Immature natural killer cell (primary cell): ENCODE measurements around the gene GCSAML. TPM values are rescaled to one million over a fixed set of nuclear protein-coding genes. Genes with fewer than 3 reads are reported as not detected.
"Not testable (repeated sequence)": the region's sequence is repeated elsewhere in the genome, so short reads cannot be mapped to it uniquely, and the experiment has no call there.

Source experiments
- DNase-seq, 3 donors: peaks; one replicate each; pipeline ENCODE4 v3.0.0; 2022; ENCODE audit warnings: mixed read lengths in 1 of 3
- H3K27ac Mint-ChIP-seq, 6 donors: one replicate each; pipeline ENCODE4 v1.8.0; 2020; ENCODE audit warnings: mixed read lengths in 6 of 6, mild to moderate bottlenecking in 5 of 6, inconsistent platforms in 4 of 6, moderate library complexity in 3 of 6
- H3K27me3 Mint-ChIP-seq, 3 donors: one replicate each; pipeline ENCODE4 v1.8.0; 2020 to 2021; ENCODE audit warnings: low read depth in 3 of 3, mild to moderate bottlenecking in 3 of 3, mixed read lengths in 3 of 3, moderate library complexity in 3 of 3, inconsistent platforms in 1 of 3
- H3K36me3 Mint-ChIP-seq, 3 donors: one replicate each; pipeline ENCODE4 v1.8.0; 2020; ENCODE audit warnings: mixed read lengths in 3 of 3, inconsistent platforms in 2 of 3, mild to moderate bottlenecking in 2 of 3
- H3K4me1 Mint-ChIP-seq, 2 donors: one replicate each; pipeline ENCODE4 v1.8.0; 2020; ENCODE audit warnings: inconsistent platforms in 2 of 2, mild to moderate bottlenecking in 2 of 2, mixed read lengths in 2 of 2, moderate library complexity in 1 of 2
- H3K4me3 Mint-ChIP-seq, 5 donors: one replicate each; pipeline ENCODE4 v1.8.0; 2020; ENCODE audit warnings: mild to moderate bottlenecking in 5 of 5, mixed read lengths in 5 of 5, inconsistent platforms in 3 of 5, moderate library complexity in 3 of 5
- H3K9me3 Mint-ChIP-seq, 6 donors: one replicate each; pipeline ENCODE4 v1.8.0; 2020; ENCODE audit warnings: mild to moderate bottlenecking in 6 of 6, mixed read lengths in 6 of 6, inconsistent platforms in 4 of 6, moderate library complexity in 3 of 6
- polyA plus RNA-seq, 3 donors: library from polyadenylated mRNA; unstranded; fragments of 300-500 nt; fragmentation: Illumina TruSeq; gene quantifications; one replicate each; pipeline ENCODE4 v1.2.3, GENCODE V29; 2021

Gene GCSAML
- under 1 TPM in 2 of 3 donors, not detected in 1; 0.07 to 0.32 TPM for polyA plus RNA-seq

DNA sequence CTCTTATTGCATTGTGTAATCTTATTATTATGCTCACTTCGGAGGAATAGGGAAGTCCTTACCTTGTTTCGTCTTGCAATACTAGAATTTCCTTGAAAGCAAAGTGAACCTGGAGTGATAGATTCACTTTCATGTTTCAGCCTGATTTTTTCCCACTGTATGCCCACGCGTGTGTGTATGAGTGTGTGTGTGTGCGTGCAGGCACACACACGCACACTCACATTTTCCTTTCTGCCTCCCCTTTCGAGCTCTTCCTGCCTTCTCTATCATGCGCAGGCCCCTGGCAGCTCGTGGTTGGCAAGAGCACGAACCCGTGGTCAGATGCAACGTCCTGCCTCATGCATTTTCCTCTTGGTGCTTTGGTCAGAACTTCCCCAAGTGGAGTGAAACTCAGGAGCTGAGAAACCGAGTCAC lies at the start of gene GCSAML:
GCSAML (plus strand) TSS at position 366 of the 414 bp plus-strand sequence. CDS start 58 bp downstream, outside the sequence.
- H3K27ac Mint-ChIP-seq: peak within 1 kb of the TSS in 1 of 6 donors; percentile 3
- no peaks in the 10 kb centered on the region for H3K9me3 Mint-ChIP-seq
- no peaks in the 10 kb centered on the region for H3K36me3 Mint-ChIP-seq
- peak within 1 kb of the TSS in 4 of 5 donors; percentile 34 to 64 (median 62) for H3K4me3 Mint-ChIP-seq
- peaks cover 0 to 2% (median 0%) of the 10 kb centered on the region in 3 donors for H3K27me3 Mint-ChIP-seq
- no peak for DNase-seq
- peaks cover 11 to 16% of the 10 kb centered on the region in 2 donors for H3K4me1 Mint-ChIP-seq

DNA sequence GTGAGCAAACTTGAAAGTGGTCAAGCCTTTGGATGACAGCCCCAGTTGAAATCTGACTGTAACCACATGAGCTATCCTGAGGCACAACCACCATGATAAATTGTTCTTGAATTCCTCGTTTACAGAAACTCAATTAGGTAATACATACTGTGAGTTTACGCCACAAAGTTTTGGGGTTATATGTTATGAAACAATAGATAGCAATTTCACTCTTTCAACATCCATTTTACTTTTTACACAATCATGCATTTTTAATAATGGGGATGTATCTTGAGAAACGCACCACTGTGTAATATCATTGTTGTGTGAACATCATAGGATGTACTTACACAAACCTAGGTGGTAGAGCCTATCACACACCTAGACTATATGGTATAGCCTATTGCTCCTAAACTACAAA lies 48.1 kb upstream of the GCSAML start:
- DNase-seq: no peak
- Mint-ChIP-seq H3K27ac (no peak overlapping the region), H3K9me3 (no peaks in the 10 kb centered on the region), H3K27me3 (peaks cover 0 to 6% (median 0%) of the 10 kb centered on the region in 3 donors), H3K36me3 (no peaks in the 10 kb centered on the region), H3K4me3 (no peak overlapping the region), H3K4me1 (no peaks in the 10 kb centered on the region)

DNA sequence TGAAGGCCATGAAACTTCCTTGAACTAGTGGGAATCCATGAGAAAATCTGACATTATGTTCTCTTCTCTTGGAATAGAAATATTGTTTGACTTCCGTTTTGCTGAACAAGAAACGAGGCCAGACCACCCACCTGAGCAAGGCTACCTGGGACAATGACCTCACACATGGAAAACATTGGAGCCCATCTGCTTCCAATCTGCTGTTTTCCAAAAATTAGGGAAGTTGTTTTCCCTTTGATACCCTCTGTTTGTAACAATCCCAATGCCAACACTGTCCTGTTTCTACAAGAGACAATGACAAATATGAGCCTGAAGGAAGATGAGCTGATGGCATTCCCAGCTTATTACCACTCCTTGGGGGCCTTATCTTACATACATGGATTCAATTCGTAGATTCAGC lies 42.1 kb upstream of the GCSAML start:
- no peaks in the 10 kb centered on the region for H3K36me3 Mint-ChIP-seq
- H3K27ac Mint-ChIP-seq: no peak overlapping the region
- no peak overlapping the region for H3K4me3 Mint-ChIP-seq
- peaks cover 0 to 13% (median 3%) of the 10 kb centered on the region in 3 donors for H3K27me3 Mint-ChIP-seq
- DNase-seq: no peak
- H3K9me3 Mint-ChIP-seq: peaks cover 0 to 15% (median 2%) of the 10 kb centered on the region in 6 donors
- H3K4me1 Mint-ChIP-seq: no peaks in the 10 kb centered on the region

DNA sequence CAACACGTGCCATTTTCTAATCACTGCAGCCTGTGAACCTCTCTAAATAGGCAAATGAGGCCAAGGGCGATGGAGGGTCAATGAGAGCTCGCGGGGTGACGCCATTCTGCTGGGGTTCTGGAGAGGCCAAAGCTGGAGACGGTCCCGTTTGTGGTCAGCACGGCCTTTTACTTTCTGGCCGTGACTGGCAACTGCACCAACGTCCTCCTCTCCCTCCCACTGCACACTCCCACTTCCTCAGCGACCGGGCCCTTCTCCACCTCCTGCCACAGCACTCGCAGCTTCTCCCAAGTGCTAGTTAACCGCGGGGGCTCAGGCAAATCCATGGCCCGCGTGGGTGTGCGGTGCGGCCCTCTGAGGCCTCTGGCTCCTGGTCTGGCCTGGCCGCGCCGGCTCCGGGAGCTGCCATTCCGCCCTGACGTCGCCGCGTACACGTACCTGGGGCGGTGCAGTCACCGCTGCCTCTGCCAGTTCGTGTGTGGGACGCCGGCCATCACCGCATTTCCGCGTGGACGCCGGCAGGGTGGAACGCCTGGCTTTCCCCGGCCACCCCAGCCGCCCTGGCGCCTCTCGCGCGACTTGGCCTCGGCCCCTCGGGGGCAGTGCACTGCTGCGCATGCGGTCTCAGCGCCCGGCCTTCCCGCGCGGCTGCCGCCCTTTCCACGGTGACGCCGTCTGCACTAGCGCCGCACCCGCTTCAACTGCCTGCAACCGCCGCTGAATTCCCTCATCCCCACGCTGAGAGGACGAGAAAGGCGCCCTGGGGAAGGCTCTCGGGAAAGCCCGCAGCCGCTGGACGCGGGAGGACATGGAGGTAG lies 30.9 kb upstream of the GCSAML start:
- Mint-ChIP-seq H3K36me3 (peaks cover 0 to 3% (median 0%) of the 10 kb centered on the region in 3 donors), H3K4me1 (peaks cover 4 to 14% of the 10 kb centered on the region in 2 donors), H3K9me3 (peaks cover 0 to 5% (median 2%) of the 10 kb centered on the region in 6 donors), H3K4me3 (peak overlapping the region in 3 of 5 donors; percentile 59 to 67 (median 60)), H3K27me3 (peaks cover 0 to 3% (median 0%) of the 10 kb centered on the region in 3 donors), H3K27ac (peak overlapping the region in 1 of 6 donors; percentile 46)
- peak in 2 of 3 donors; percentile 31 to 36 for DNase-seq

DNA sequence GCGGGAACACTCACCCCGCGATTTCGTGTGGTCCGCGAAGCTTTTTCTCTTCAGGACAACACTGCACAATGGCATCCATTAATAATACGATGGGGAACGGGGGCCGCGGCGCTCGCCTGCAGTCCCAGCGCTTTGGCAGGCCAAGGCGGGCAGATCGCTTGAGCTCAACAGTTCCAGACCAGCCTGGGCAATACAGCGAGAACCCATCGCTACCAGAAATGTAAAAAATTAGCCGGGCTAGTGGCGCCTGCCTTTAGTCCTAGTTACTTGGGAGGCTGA lies 30.4 kb upstream of the GCSAML start:
- no peak overlapping the region for H3K4me3 Mint-ChIP-seq
- DNase-seq: no peak
- H3K4me1 Mint-ChIP-seq: peaks cover 4 to 14% of the 10 kb centered on the region in 2 donors
- H3K36me3 Mint-ChIP-seq: peaks cover 0 to 3% (median 0%) of the 10 kb centered on the region in 3 donors
- peaks cover 0 to 5% (median 2%) of the 10 kb centered on the region in 6 donors for H3K9me3 Mint-ChIP-seq
- no peak overlapping the region for H3K27ac Mint-ChIP-seq
- peaks cover 0 to 5% (median 0%) of the 10 kb centered on the region in 3 donors for H3K27me3 Mint-ChIP-seq

DNA sequence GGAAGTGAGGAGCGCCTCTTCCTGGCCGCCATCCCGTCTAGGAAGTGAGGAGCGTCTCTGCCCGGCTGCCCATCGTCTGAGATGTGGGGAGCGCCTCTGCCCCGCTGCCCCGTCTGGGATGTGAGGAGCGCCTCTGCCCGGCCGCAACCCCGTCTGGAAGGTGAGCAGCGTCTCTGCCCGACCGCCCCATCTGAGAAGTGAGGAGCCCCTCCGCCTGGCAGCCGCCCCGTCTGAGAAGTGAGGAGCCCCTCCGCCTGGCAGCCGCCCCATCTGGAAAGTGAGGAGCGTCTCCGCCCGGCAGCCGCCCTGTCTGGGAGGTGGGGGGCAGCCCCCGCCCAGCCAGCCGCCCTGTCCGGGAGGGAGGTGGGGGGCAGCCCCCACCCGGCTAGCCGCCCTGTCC lies 27.0 kb upstream of the GCSAML start:
- H3K27me3 Mint-ChIP-seq, H3K9me3 Mint-ChIP-seq, H3K36me3 Mint-ChIP-seq, DNase-seq, H3K4me1 Mint-ChIP-seq, H3K4me3 Mint-ChIP-seq, H3K27ac Mint-ChIP-seq: not testable (repeated sequence)

DNA sequence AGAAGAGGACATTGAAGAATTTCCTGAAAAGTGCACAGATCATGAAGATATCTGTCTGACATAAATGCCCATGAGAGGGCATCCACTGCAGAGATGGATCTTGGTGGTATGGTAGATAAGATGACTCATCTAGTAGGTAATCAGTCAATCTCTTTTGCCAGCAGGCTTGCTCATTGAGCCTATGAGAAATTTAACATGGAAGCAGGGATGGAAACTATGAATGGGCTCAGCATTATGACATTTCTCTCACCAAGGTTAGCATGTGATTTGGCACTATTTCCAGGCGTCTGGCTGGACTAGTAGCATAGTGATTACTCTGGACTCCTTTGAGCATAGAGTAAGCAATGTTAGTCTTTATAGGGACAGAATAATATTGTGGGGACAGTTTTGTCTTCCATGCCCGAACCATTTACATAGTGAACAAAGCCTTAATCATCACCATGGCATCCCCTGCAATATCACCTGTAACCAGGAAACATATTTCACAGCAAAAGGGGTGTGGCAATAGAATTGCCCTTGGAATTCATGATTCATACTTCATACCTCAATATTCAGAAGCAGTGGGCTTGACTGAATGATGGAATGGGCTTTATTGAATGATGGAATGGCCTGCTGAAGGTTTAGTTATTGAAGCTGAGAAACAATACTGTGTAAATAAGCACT lies 20.0 kb upstream of the GCSAML start:
- Mint-ChIP-seq H3K4me1 (no peaks in the 10 kb centered on the region), H3K27ac (no peak overlapping the region), H3K4me3 (no peak overlapping the region), H3K27me3 (peaks cover 2 to 4% (median 2%) of the 10 kb centered on the region in 3 donors), H3K9me3 (peaks cover 0 to 4% (median 0%) of the 10 kb centered on the region in 6 donors), H3K36me3 (no peaks in the 10 kb centered on the region)
- DNase-seq: no peak

DNA sequence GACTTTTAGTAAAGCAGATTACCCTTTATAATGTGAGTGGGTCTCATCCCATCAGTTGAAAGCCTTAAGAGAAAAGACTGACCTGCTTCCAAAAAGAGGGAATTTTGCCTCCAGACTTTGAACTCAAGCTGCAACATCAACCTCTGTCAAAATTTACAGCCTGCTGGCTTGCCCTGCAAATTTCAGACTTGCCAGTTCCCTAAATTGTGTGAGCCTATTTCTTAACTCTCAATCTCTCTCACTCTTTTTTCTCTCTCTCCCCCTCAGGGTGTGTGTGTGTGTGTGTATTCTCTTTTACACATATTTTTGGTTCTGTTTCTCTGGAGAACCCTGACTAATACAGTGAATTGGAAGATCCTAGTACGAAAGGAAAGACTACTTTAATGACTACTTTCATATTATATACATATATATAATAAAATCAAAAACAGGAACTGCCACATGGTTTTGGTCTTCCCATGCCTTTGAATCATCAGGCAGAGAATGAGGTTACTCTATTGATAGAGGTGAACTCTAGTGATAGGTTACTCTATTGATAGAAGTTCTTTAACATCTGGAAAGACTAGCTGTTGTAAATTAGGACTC lies 19.1 kb upstream of the GCSAML start:
- no peaks in the 10 kb centered on the region for H3K4me1 Mint-ChIP-seq
- H3K27ac Mint-ChIP-seq: no peak overlapping the region
- no peak overlapping the region for H3K4me3 Mint-ChIP-seq
- no peaks in the 10 kb centered on the region for H3K36me3 Mint-ChIP-seq
- DNase-seq: no peak
- peaks cover 0 to 4% (median 0%) of the 10 kb centered on the region in 6 donors for H3K9me3 Mint-ChIP-seq
- H3K27me3 Mint-ChIP-seq: peaks cover 0 to 5% (median 4%) of the 10 kb centered on the region in 3 donors

DNA sequence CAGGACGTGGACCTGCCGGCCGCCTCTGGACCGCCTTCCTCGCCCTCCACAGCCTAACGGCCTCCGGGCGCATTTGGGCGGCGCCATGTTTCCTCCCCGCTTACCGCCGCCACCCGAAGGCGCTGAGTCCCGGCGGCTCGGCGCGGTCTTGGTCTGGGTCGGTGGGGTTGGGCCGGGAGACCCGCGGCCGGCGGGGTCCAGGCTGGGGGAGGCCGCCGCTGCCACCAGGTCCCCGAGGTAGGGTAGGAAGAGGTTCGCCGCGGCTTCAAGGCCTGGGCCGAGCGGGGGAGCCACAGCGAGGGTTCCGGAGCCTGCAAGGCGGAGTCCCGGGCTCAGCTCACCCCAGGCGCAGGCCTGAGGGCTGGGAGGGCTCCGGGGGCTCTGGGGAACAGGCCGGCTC lies 18.1 kb upstream of the GCSAML start:
- Mint-ChIP-seq H3K27ac (no peak overlapping the region), H3K27me3 (peaks cover 0 to 6% (median 5%) of the 10 kb centered on the region in 3 donors), H3K4me3 (peak overlapping the region in 1 of 5 donors; percentile 30), H3K9me3 (peaks cover 0 to 4% (median 0%) of the 10 kb centered on the region in 6 donors), H3K36me3 (no peaks in the 10 kb centered on the region), H3K4me1 (no peaks in the 10 kb centered on the region)
- peak in 1 of 3 donors; percentile 0 for DNase-seq

DNA sequence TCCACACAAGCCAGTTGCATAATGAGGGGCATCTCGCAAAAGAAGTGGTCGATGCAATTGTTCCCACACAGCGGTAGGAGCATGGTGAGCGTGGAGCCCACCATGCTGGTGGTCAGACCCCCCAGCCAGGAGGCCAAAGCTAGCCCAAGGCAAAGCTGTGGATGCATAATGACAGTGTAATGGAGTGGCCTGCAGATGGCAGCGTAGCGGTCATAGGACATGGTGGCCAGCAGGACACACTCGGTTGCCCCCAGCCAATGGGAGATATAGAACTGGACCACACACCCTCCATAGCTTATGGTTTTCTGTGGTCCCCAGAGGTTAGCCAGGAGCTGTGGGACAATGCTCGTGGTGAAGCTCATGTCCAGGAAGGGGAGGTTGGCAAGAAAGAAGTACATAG lies 17.0 kb upstream of the GCSAML start:
- no peak overlapping the region for H3K4me3 Mint-ChIP-seq
- peaks cover 0 to 6% (median 5%) of the 10 kb centered on the region in 3 donors for H3K27me3 Mint-ChIP-seq
- no peak for DNase-seq
- peaks cover 0 to 4% (median 0%) of the 10 kb centered on the region in 6 donors for H3K9me3 Mint-ChIP-seq
- H3K4me1 Mint-ChIP-seq: no peaks in the 10 kb centered on the region
- no peaks in the 10 kb centered on the region for H3K36me3 Mint-ChIP-seq
- H3K27ac Mint-ChIP-seq: no peak overlapping the region

DNA sequence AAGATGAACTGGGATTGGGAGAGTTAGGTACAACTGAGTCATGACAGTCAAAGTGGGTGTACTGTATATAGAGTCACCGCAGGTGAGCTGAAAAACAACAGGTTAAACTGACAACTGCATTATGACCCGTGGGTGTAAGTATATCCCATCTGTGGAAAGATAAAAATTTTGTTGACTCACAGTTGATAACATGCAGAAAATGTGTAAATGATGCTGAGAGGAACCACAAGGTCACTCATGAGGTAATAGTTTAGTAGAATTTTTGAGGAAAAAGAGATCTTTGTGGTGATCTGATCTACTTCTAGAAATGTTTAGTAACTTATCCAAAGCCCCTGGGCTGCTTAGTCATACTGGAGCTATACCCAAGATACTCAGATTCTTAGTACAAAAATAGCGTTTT lies 13.5 kb upstream of the GCSAML start:
- Mint-ChIP-seq H3K36me3 (no peaks in the 10 kb centered on the region), H3K27me3 (peaks cover 0 to 6% (median 6%) of the 10 kb centered on the region in 3 donors), H3K4me3 (no peak overlapping the region), H3K27ac (no peak overlapping the region), H3K9me3 (peaks cover 0 to 4% (median 0%) of the 10 kb centered on the region in 6 donors), H3K4me1 (peaks cover under 1 to 2% of the 10 kb centered on the region in 2 donors)
- no peak for DNase-seq

DNA sequence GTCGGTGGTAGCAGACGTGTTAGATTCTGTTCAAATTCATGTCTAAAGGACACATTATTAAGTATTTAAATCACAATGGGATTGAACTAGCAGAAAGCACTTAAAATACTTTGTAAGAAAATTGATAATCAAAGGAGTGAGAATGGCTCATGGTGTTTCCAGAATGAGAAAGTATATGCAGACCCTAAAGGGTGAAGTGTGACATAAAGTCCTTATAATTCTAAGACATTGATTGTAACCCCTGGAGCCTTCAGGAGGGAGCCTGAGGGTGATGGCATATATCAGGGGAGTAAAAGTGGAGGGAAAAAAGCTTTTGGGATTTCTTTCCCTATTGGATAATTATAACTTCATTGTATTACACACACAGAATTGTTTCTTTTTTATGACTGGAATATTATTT lies 12.6 kb upstream of the GCSAML start, which contains the start of gene OR2C3:
OR2C3 (minus strand) TSS at position 101 of the 400 bp plus-strand sequence. CDS start 3,929 bp downstream, outside the sequence.
- no peaks in the 10 kb centered on the region for H3K36me3 Mint-ChIP-seq
- H3K9me3 Mint-ChIP-seq: peaks cover 0 to 4% (median 0%) of the 10 kb centered on the region in 6 donors
- no peak for DNase-seq
- H3K4me3 Mint-ChIP-seq: no peak within 1 kb of the TSS
- peaks cover 2 to 5% of the 10 kb centered on the region in 2 donors for H3K4me1 Mint-ChIP-seq
- H3K27me3 Mint-ChIP-seq: peaks cover 0 to 6% (median 6%) of the 10 kb centered on the region in 3 donors
- no peak within 1 kb of the TSS for H3K27ac Mint-ChIP-seq

DNA sequence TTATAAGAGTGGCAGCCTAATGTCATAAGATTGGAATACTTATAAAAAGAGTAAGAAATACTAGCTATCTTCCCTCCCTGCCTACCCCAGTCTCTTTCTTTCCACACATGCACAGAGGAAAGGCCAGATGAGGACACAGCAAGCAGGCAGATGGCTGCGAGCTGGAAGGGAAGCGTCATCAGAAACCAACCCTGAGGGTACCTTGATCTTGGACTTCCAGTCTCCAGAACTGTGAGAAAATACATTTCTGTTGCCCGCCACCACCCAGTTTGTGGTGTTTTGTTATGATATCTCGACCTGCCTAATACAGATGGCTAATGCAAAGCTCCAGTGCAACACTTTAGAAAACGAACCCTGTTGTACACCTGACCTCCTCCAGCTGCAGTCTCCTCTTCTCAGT lies 10.4 kb upstream of the GCSAML start:
- Mint-ChIP-seq H3K9me3 (no peaks in the 10 kb centered on the region), H3K4me1 (peaks cover 2 to 5% of the 10 kb centered on the region in 2 donors)

DNA sequence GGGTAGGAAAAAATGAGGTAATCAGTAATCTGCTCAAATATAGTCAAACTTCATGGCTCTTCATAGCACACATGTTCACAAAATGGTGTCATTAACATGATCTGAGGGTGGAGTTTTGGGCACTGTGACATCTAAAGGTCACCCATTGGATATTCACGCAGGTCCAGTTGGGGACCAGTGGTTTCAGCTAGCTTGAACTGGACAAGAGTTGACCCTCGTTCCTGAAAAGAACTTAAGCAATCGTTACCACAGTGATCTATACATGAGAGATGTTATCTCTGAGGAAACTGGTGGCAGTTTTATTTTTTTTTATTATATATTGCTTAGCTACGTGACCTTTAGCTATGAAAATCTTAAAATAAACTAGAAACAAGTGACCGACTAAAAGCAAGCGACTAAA lies 9.7 kb upstream of the GCSAML start:
- Mint-ChIP-seq H3K36me3 (no peaks in the 10 kb centered on the region), H3K27me3 (peaks cover 0 to 5% (median 2%) of the 10 kb centered on the region in 3 donors), H3K4me1 (peaks cover 2 to 5% of the 10 kb centered on the region in 2 donors), H3K27ac (no peak overlapping the region), H3K4me3 (no peak overlapping the region), H3K9me3 (no peaks in the 10 kb centered on the region)
- DNase-seq: no peak

More for the DNA sequence above, 10.4 kb upstream of the GCSAML start:
- Mint-ChIP-seq H3K27me3 (peaks cover 0 to 6% (median 2%) of the 10 kb centered on the region in 3 donors), H3K36me3 (no peaks in the 10 kb centered on the region), H3K4me3 (no peak overlapping the region), H3K27ac (no peak overlapping the region)
- DNase-seq: no peak
